ENCODE data around the gene DNAJB13. TPM values are rescaled to one million over a fixed set of nuclear protein-coding genes. Genes with fewer than 3 reads are reported as not detected.

DNAJB13 gene
- total and polyA plus RNA-seq, 10 of the 15 experiments (the other 5 are each of a cell fraction or from before 2014, with no cell fraction given), result 0.07 to 0.76 (median 0.15) TPM; not detected in 7

DNA sequence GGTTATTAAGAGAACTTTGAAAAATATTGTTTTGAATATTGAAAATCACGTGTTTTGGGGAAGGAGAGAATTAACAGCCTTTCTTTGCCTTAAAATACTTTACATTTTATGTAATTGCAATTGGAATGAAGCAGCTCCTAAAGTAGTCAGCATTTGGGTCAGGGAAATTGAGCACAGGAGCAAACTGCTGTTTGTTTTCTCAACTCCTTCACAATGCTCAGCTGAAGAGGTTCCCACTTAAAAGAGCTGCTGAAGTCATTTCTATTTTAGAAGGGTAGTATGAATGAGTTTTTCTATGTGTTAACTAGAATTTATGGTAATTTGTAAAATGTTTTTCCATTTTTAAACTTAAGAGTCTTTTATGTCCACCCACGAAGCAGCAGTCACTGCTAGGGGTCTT lies 39.9 kb downstream of the DNAJB13 start:
- no TSS peak for BruUV-seq (replicated peaks)
- FAIRE-seq, result no peak
- TF ChIP-seq SPI1 (IDR thresholded peaks at IDR 0.05; ENCODE audit: borderline replicate concordance, insufficient read depth, low read depth, low read length), result no peak
- TF ChIP-seq IRF5 (IDR thresholded peaks at IDR 0.05; ENCODE audit: borderline replicate concordance), result no peak
- no peak for TF ChIP-seq MYB (IDR thresholded peaks at IDR 0.05; ENCODE audit: borderline replicate concordance, low read depth, low read length)
- TF ChIP-seq ATF7 (IDR thresholded peaks at IDR 0.05; ENCODE audit: low read depth), result no peak
- TF ChIP-seq PAX5 (IDR thresholded peaks at IDR 0.05; ENCODE audit: borderline replicate concordance, low read depth, low read length), result no peak
- no peak for TF ChIP-seq CHD1 (IDR thresholded peaks at IDR 0.05; ENCODE audit: low read depth, low read length)
- TF ChIP-seq GABPA (IDR thresholded peaks at IDR 0.05; ENCODE audit: low read depth), result no peak
- TF ChIP-seq PBX3 (IDR thresholded peaks at IDR 0.05; ENCODE audit: insufficient replicate concordance, low read depth, low read length), result no peak
- no peak for TF ChIP-seq JUNB (IDR thresholded peaks at IDR 0.05)
- no peak for TF ChIP-seq RAD21 (IDR thresholded peaks at IDR 0.05; ENCODE audit: insufficient read depth, low read depth, low read length)
- TF ChIP-seq, protein P1, sequence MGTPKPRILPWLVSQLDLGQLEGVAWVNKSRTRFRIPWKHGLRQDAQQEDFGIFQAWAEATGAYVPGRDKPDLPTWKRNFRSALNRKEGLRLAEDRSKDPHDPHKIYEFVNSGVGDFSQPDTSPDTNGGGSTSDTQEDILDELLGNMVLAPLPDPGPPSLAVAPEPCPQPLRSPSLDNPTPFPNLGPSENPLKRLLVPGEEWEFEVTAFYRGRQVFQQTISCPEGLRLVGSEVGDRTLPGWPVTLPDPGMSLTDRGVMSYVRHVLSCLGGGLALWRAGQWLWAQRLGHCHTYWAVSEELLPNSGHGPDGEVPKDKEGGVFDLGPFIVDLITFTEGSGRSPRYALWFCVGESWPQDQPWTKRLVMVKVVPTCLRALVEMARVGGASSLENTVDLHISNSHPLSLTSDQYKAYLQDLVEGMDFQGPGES (IDR thresholded peaks at IDR 0.05), result no peak
- no peak for TF ChIP-seq POLR2AphosphoS5 (IDR thresholded peaks at IDR 0.05; ENCODE audit: low read length)
- TF ChIP-seq ASH2L (IDR thresholded peaks at IDR 0.05; ENCODE audit: borderline replicate concordance, low read depth), result no peak
- no peak for TF ChIP-seq KAT2A (conservative IDR thresholded peaks at IDR 0.05; ENCODE audit: control insufficient read depth, low read depth, low read length)
- no peak for TF ChIP-seq SMC3 (IDR thresholded peaks at IDR 0.05; ENCODE audit: borderline replicate concordance, low read length)
- TF ChIP-seq YBX1 (IDR thresholded peaks at IDR 0.05), result no peak
- no peak for TF ChIP-seq HCFC1 (IDR thresholded peaks at IDR 0.05; ENCODE audit: low read length)
- TF ChIP-seq TCF7 (IDR thresholded peaks at IDR 0.05; ENCODE audit: borderline replicate concordance), result no peak
- no peak for TF ChIP-seq ZNF274 (IDR thresholded peaks at IDR 0.05; ENCODE audit: insufficient read depth, insufficient read length)
- TF ChIP-seq POU2F2 (IDR thresholded peaks at IDR 0.05; ENCODE audit: borderline replicate concordance, low read depth, low read length), result no peak
- Histone ChIP-seq H3K4me2 (ENCODE audit: control insufficient read depth, insufficient read depth) (no peak overlapping the region), H3K9me3 (replicated peaks; ENCODE audit: control insufficient read depth, insufficient read depth, low read length) (no peaks in the 10 kb centered on the region), H3K4me3 (no peak overlapping the region), H3K27me3 (replicated peaks in 1 of 2; ENCODE audit: control insufficient read depth in 2 of 2, insufficient read depth in 2 of 2, low read length in 1 of 2) (no peaks in the 10 kb centered on the region), H3K79me2 (ENCODE audit: control insufficient read depth, insufficient read depth, low read length) (no peaks in the 10 kb centered on the region), H3K9ac (ENCODE audit: control insufficient read depth, insufficient read depth, low read length) (no peak overlapping the region), H4K20me1 (ENCODE audit: control insufficient read depth, insufficient read depth) (no peaks in the 10 kb centered on the region), H2AFZ (ENCODE audit: control insufficient read depth, low read depth, low read length) (peak overlapping the region; percentile 11; the same call in 1 of the 2 replicates), H3K4me1 (ENCODE audit: control insufficient read depth, insufficient read depth, low read length) (peaks cover 40% of the 10 kb centered on the region), H3K36me3 (ENCODE audit: control insufficient read depth in 2 of 2, insufficient read depth in 2 of 2, low read length in 1 of 2) (no peaks in the 10 kb centered on the region), H3K27ac (ENCODE audit: control insufficient read depth, insufficient read depth) (0 out of 2 replicates have a peak overlapping the region, but pooled peaks have one; percentile 29)
- ATAC-seq, result no peak
- intact Hi-C loops (cut with micrococcal nuclease; ENCODE audit: unreplicated experiment), result loop anchor here (10.0 kb wide), 1 partner anchor 1824 kb away; the partner anchor contains the start of gene UVRAG
- RAD21 ChIA-PET (ENCODE audit: unreplicated experiment), result interaction anchor here (1.5 to 4.1 kb wide), 3 partner anchors 10 to 30 kb away, joined by 4 to 47 read pairs (median 7); partner anchors contain the start of gene UCP2
- DNase-seq (ENCODE audit: low read depth, low spot score), result no peak
- in situ Hi-C loops (cut with MboI), result no loop called here
- SMC1A ChIA-PET (ENCODE audit: uncharacterized antibody, unreplicated experiment), result interaction anchor here (1.1 to 3.9 kb wide), 4 partner anchors 11 to 32 kb away, joined by 3 to 38 read pairs (median 12); no protein-coding TSS in a partner anchor
- POLR2A ChIA-PET, result interaction anchor here (3.5 kb wide), 1 partner anchor 10 kb away, joined by 41 read pairs; the partner anchor contains the start of gene UCP2
- 22% methylated on average over 2 of the region's 2 CpGs for WGBS (ENCODE audit: insufficient coverage, insufficient replicate concordance, low lambda C conversion rate, missing lambda C conversion rate)
- CTCF ChIA-PET, result interaction anchor here (1.0 to 1.6 kb wide), 4 partner anchors 11 to 23 kb away, joined by 3 to 9 read pairs (median 4); no protein-coding TSS in a partner anchor

Measured in GM12878 (cell line).